Stimulated activated CD4-positive, alpha-beta T cell treated with anti-CD3 and anti-CD28 coated beads, Interleukin-12 subunit alpha, Interleukin-12 subunit beta, amount 100 ng/mL, for 24 hours (primary cell): Measurements from ENCODE around the gene ZBTB2.

Experiments used
- DNase-seq, 2 experiments: peaks; one replicate each; pipeline ENCODE4 v3.0.0-alpha.2; 2020; ENCODE audit warnings: low read depth in 2 of 2

ZBTB2 gene

GRCh38 chr6:151391471-151392413, at the start of gene ZBTB2:
ZBTB2 (minus strand) TSS chr6:151391559; CDS start chr6:151373637, 17,922 bp downstream.
- DNase-seq, result peak; percentile 41 to 43

- DNase-seq, result no peak
These were observed 49.6 kb upstream of the ZBTB2 start for GRCh38 chr6:151440930-151441329.

- DNase-seq, result no peak
These were observed 49.1 kb upstream of the ZBTB2 start for GRCh38 chr6:151440498-151440897.

GRCh38 chr6:151437401-151437800, 46.0 kb upstream of the ZBTB2 start:
- no peak for DNase-seq

- no peak for DNase-seq
These were observed 45.4 kb upstream of the ZBTB2 start for GRCh38 chr6:151436802-151437201.

GRCh38 chr6:151436300-151436699, 44.9 kb upstream of the ZBTB2 start:
- DNase-seq, result no peak

- DNase-seq, result no peak
These were observed 43.0 kb upstream of the ZBTB2 start for GRCh38 chr6:151434369-151434768.

GRCh38 chr6:151432651-151433050, 41.3 kb upstream of the ZBTB2 start:
- DNase-seq, result no peak

- no peak for DNase-seq
These were observed 40.0 kb upstream of the ZBTB2 start for GRCh38 chr6:151431337-151431736.

GRCh38 chr6:151430886-151431285, 39.5 kb upstream of the ZBTB2 start:
- no peak for DNase-seq

- DNase-seq, result no peak
These were observed 36.9 kb upstream of the ZBTB2 start for GRCh38 chr6:151428093-151428735.

GRCh38 chr6:151425561-151425960, 34.2 kb upstream of the ZBTB2 start:
- no peak for DNase-seq

GRCh38 chr6:151422981-151423380, 31.6 kb upstream of the ZBTB2 start:
- DNase-seq, result no peak

- no peak for DNase-seq
These were observed 26.1 kb upstream of the ZBTB2 start for GRCh38 chr6:151417477-151417876.

- no peak for DNase-seq
These were observed 23.4 kb upstream of the ZBTB2 start for GRCh38 chr6:151414641-151415260.

- no peak for DNase-seq
These were observed 22.2 kb upstream of the ZBTB2 start for GRCh38 chr6:151413372-151414145.

- no peak for DNase-seq
These were observed 21.6 kb upstream of the ZBTB2 start for GRCh38 chr6:151412909-151413308.

- no peak for DNase-seq
These were observed 18.3 kb upstream of the ZBTB2 start for GRCh38 chr6:151409679-151410078.

- no peak for DNase-seq
These were observed 17.9 kb upstream of the ZBTB2 start for GRCh38 chr6:151409260-151409659.

- DNase-seq, result no peak
These were observed 17.5 kb upstream of the ZBTB2 start for GRCh38 chr6:151408858-151409257.

- DNase-seq, result no peak
These were observed 12.6 kb upstream of the ZBTB2 start for GRCh38 chr6:151403919-151404308.

GRCh38 chr6:151402228-151402627, 10.9 kb upstream of the ZBTB2 start:
- no peak for DNase-seq
